Measurements from ENCODE around the gene SRSF6. TPM values are rescaled to one million over a fixed set of nuclear protein-coding genes. Genes with fewer than 3 reads are reported as not detected.
A peak's percentile ranks its signal among the peaks of the same experiment; 100 is the strongest.
"Not testable (repeated sequence)": the region's sequence is repeated elsewhere in the genome, so short reads cannot be mapped to it uniquely, and the experiment has no call there.

The SRSF6 gene
- total RNA-seq, 2 experiments from 2014 or later: 166 to 172 TPM

- POLR2A ChIA-PET: interaction anchor here (0.8 kb wide), 1 partner anchor 8 kb away, joined by 3 read pairs; no protein-coding TSS in a partner anchor
- Mint-ChIP-seq H3K27me3 (no peaks in the 10 kb centered on the region), H3K36me3 (ENCODE audit: low read depth) (peaks cover 56% of the 10 kb centered on the region), H3K9me3 (no peaks in the 10 kb centered on the region), H3K4me1 (peaks cover 20% of the 10 kb centered on the region), H3K27ac (peak overlapping the region; percentile 19), H3K4me3 (no peak overlapping the region)
- no peak for DNase-seq
- CTCF ChIA-PET: interaction anchor here (0.6 to 0.7 kb wide), 2 partner anchors 9 to 144 kb away, joined by 3 to 6 read pairs; no protein-coding TSS in a partner anchor
Observed at GRCh38 chr20:43465625-43465943, 7.9 kb downstream of the SRSF6 start.

- Mint-ChIP-seq H3K27ac (no peak overlapping the region), H3K9me3 (no peaks in the 10 kb centered on the region), H3K36me3 (ENCODE audit: low read depth) (peaks cover 41% of the 10 kb centered on the region), H3K4me3 (no peak overlapping the region), H3K27me3 (no peaks in the 10 kb centered on the region), H3K4me1 (peaks cover 6% of the 10 kb centered on the region)
- DNase-seq: no peak
- ChIA-PET POLR2A (no interaction called here), CTCF (no interaction called here)
Observed at GRCh38 chr20:43467589-43467988, 9.9 kb downstream of the SRSF6 start.

- ChIA-PET CTCF (no interaction called here), POLR2A (no interaction called here)
- peaks cover 10% of the 10 kb centered on the region for H3K27me3 Mint-ChIP-seq
- peaks cover 6% of the 10 kb centered on the region for H3K36me3 Mint-ChIP-seq (ENCODE audit: low read depth)
- H3K27ac Mint-ChIP-seq: no peak overlapping the region
- no peaks in the 10 kb centered on the region for H3K4me1 Mint-ChIP-seq
- no peak overlapping the region for H3K4me3 Mint-ChIP-seq
- no peak for DNase-seq
- H3K9me3 Mint-ChIP-seq: no peaks in the 10 kb centered on the region
Observed at GRCh38 chr20:43472671-43473380, 15.1 kb downstream of the SRSF6 start.

- Mint-ChIP-seq H3K27ac (no peak overlapping the region), H3K4me3 (no peak overlapping the region), H3K9me3 (no peaks in the 10 kb centered on the region), H3K27me3 (peaks cover 14% of the 10 kb centered on the region), H3K4me1 (no peaks in the 10 kb centered on the region), H3K36me3 (ENCODE audit: low read depth) (peaks cover 6% of the 10 kb centered on the region)
- CTCF ChIA-PET: no interaction called here
- DNase-seq: no peak
- POLR2A ChIA-PET: no interaction called here
Observed at GRCh38 chr20:43473381-43473704, 15.6 kb downstream of the SRSF6 start.

GRCh38 chr20:43477193-43477592, 19.5 kb downstream of the SRSF6 start:
- DNase-seq: no peak
- H3K27me3 Mint-ChIP-seq: peaks cover 16% of the 10 kb centered on the region
- no peaks in the 10 kb centered on the region for H3K9me3 Mint-ChIP-seq
- CTCF ChIA-PET: interaction anchor here (0.6 to 1.4 kb wide), 4 partner anchors 50 to 283 kb away, joined by 3 read pairs; no protein-coding TSS in a partner anchor
- POLR2A ChIA-PET: interaction anchor here (0.8 kb wide), 1 partner anchor 20 kb away, joined by 3 read pairs; the partner anchor contains the start of gene SRSF6
- H3K4me1 Mint-ChIP-seq: no peaks in the 10 kb centered on the region
- no peak overlapping the region for H3K27ac Mint-ChIP-seq
- H3K36me3 Mint-ChIP-seq (ENCODE audit: low read depth): peaks cover 2% of the 10 kb centered on the region
- no peak overlapping the region for H3K4me3 Mint-ChIP-seq

- Mint-ChIP-seq H3K27me3 (peaks cover 16% of the 10 kb centered on the region), H3K27ac (no peak overlapping the region), H3K36me3 (ENCODE audit: low read depth) (peaks cover 2% of the 10 kb centered on the region), H3K4me3 (no peak overlapping the region), H3K4me1 (no peaks in the 10 kb centered on the region), H3K9me3 (no peaks in the 10 kb centered on the region)
- DNase-seq: no peak
- CTCF ChIA-PET: interaction anchor here (0.7 to 1.4 kb wide), 2 partner anchors 49 to 106 kb away, joined by 3 read pairs; no protein-coding TSS in a partner anchor
- POLR2A ChIA-PET: interaction anchor here (0.8 kb wide), 1 partner anchor 20 kb away, joined by 3 read pairs; the partner anchor contains the start of gene SRSF6
Observed at GRCh38 chr20:43477619-43478018, 19.9 kb downstream of the SRSF6 start.

GRCh38 chr20:43490038-43490437, 32.3 kb downstream of the SRSF6 start:
- no peak overlapping the region for H3K4me3 Mint-ChIP-seq
- H3K36me3 Mint-ChIP-seq (ENCODE audit: low read depth): peaks cover 6% of the 10 kb centered on the region
- H3K27ac Mint-ChIP-seq: no peak overlapping the region
- peaks cover 6% of the 10 kb centered on the region for H3K4me1 Mint-ChIP-seq
- H3K27me3 Mint-ChIP-seq: no peaks in the 10 kb centered on the region
- ChIA-PET CTCF (interaction anchor here (0.6 to 0.8 kb wide), 2 partner anchors 15 to 181 kb away, joined by 3 to 5 read pairs; no protein-coding TSS in a partner anchor), POLR2A (interaction anchor here (0.6 kb wide), 1 partner anchor 158 kb away, joined by 4 read pairs; no protein-coding TSS in a partner anchor)
- peaks cover 12% of the 10 kb centered on the region for H3K9me3 Mint-ChIP-seq
- no peak for DNase-seq

GRCh38 chr20:43492101-43492500, 34.4 kb downstream of the SRSF6 start:
- no peak for DNase-seq
- ChIA-PET CTCF (interaction anchor here (1.1 kb wide), 2 partner anchors 17 to 37 kb away, joined by 4 read pairs; no protein-coding TSS in a partner anchor), POLR2A (no interaction called here)
- peaks cover 6% of the 10 kb centered on the region for H3K4me1 Mint-ChIP-seq
- peaks cover 6% of the 10 kb centered on the region for H3K9me3 Mint-ChIP-seq
- H3K27ac Mint-ChIP-seq: no peak overlapping the region
- H3K27me3 Mint-ChIP-seq: no peaks in the 10 kb centered on the region
- H3K36me3 Mint-ChIP-seq (ENCODE audit: low read depth): peaks cover 6% of the 10 kb centered on the region
- H3K4me3 Mint-ChIP-seq: no peak overlapping the region

GRCh38 chr20:43495388-43495787, 37.7 kb downstream of the SRSF6 start:
- Mint-ChIP-seq H3K4me1 (peaks cover 6% of the 10 kb centered on the region), H3K9me3 (peaks cover 2% of the 10 kb centered on the region), H3K36me3 (ENCODE audit: low read depth) (no peaks in the 10 kb centered on the region), H3K27ac (no peak overlapping the region), H3K27me3 (no peaks in the 10 kb centered on the region), H3K4me3 (no peak overlapping the region)
- DNase-seq: no peak
- POLR2A ChIA-PET: no interaction called here
- CTCF ChIA-PET: no interaction called here

- CTCF ChIA-PET: not testable (repeated sequence)
Observed at GRCh38 chr20:43502021-43502420, 44.3 kb downstream of the SRSF6 start.

GRCh38 chr20:43506238-43506637, 48.5 kb downstream of the SRSF6 start:
- Mint-ChIP-seq H3K27me3 (peaks cover 55% of the 10 kb centered on the region), H3K4me3 (no peak overlapping the region)

More at GRCh38 chr20:43502021-43502420, 44.3 kb downstream of the SRSF6 start:
- DNase-seq; POLR2A ChIA-PET; H3K36me3 Mint-ChIP-seq (ENCODE audit: low read depth); H3K4me3 Mint-ChIP-seq; H3K4me1 Mint-ChIP-seq; H3K27ac Mint-ChIP-seq; H3K9me3 Mint-ChIP-seq: not testable (repeated sequence)
- H3K27me3 Mint-ChIP-seq: peaks cover 34% of the 10 kb centered on the region

GRCh38 chr20:43507150-43508080, 49.7 kb downstream of the SRSF6 start, which contains the start of gene L3MBTL1:
TSS of gene L3MBTL1 (plus strand) at chr20:43507697. CDS start at chr20:43513504, 5,807 bp downstream.
- DNase-seq: no peak
- Mint-ChIP-seq H3K27me3 (peaks cover 60% of the 10 kb centered on the region), H3K27ac (no peak within 1 kb of the TSS), H3K36me3 (ENCODE audit: low read depth) (peaks cover 2% of the 10 kb centered on the region), H3K9me3 (no peaks in the 10 kb centered on the region), H3K4me3 (peak within 1 kb of the TSS; percentile 65), H3K4me1 (peaks cover 6% of the 10 kb centered on the region)
- ChIA-PET CTCF (interaction anchor here (1.1 kb wide), 1 partner anchor 14 kb away, joined by 3 read pairs; no protein-coding TSS in a partner anchor), POLR2A (no interaction called here)

More at GRCh38 chr20:43506238-43506637, 48.5 kb downstream of the SRSF6 start:
- no peaks in the 10 kb centered on the region for H3K9me3 Mint-ChIP-seq
- DNase-seq: no peak
- H3K27ac Mint-ChIP-seq: no peak overlapping the region
- POLR2A ChIA-PET: no interaction called here
- CTCF ChIA-PET: no interaction called here
- peaks cover 2% of the 10 kb centered on the region for H3K36me3 Mint-ChIP-seq (ENCODE audit: low read depth)
- peaks cover 6% of the 10 kb centered on the region for H3K4me1 Mint-ChIP-seq

- POLR2A ChIA-PET: no interaction called here
Observed at GRCh38 chr20:43508106-43508505, 50.4 kb downstream of the SRSF6 start.

More at GRCh38 chr20:43508106-43508505, 50.4 kb downstream of the SRSF6 start:
- Mint-ChIP-seq H3K27ac (no peak overlapping the region), H3K27me3 (peaks cover 54% of the 10 kb centered on the region), H3K36me3 (ENCODE audit: low read depth) (peaks cover 2% of the 10 kb centered on the region), H3K9me3 (no peaks in the 10 kb centered on the region), H3K4me3 (peak overlapping the region; percentile 65), H3K4me1 (peaks cover 6% of the 10 kb centered on the region)
- no peak for DNase-seq
- CTCF ChIA-PET: interaction anchor here (0.8 to 1.3 kb wide), 3 partner anchors 14 to 21 kb away, joined by 3 to 4 read pairs (median 3); no protein-coding TSS in a partner anchor
